AG09309 (cell line): ENCODE measurements around the gene SUB1.

Source experiments
- DNase-seq: peaks from one replicate; pipeline ENCODE4 v3.0.0-alpha.2; 2010; ENCODE audit warnings: low read depth
- H3K4me3 ChIP-seq: 2 replicates; pipeline ENCODE4 v1.5.1; 2011; ENCODE audit warnings: mild to moderate bottlenecking, low read depth, low read length, moderate library complexity; ENCODE audit not compliant: control insufficient read depth
- CTCF ChIP-seq: IDR thresholded peaks from 2 replicates; pipeline ENCODE4 v1.5.1; 2011; ENCODE audit warnings: mild to moderate bottlenecking, low read depth, low read length, inconsistent platforms; ENCODE audit not compliant: insufficient read depth, control insufficient read depth; ENCODE audit errors: missing control alignments

Gene SUB1

GRCh38 chr5:32613050-32613672, 27.8 kb downstream of the SUB1 start:
- DNase-seq = peak; percentile 20
- no peak overlapping the region for H3K4me3 ChIP-seq
- peak; percentile 85 for TF ChIP-seq CTCF

- no peak for TF ChIP-seq CTCF
- H3K4me3 ChIP-seq = no peak overlapping the region
- no peak for DNase-seq
These were observed 29.9 kb downstream of the SUB1 start for GRCh38 chr5:32615236-32615635.

GRCh38 chr5:32618962-32619361, 33.6 kb downstream of the SUB1 start:
- H3K4me3 ChIP-seq = no peak overlapping the region
- no peak for TF ChIP-seq CTCF
- DNase-seq = no peak

- no peak for TF ChIP-seq CTCF
- H3K4me3 ChIP-seq = no peak overlapping the region
- DNase-seq = no peak
These were observed 35.9 kb downstream of the SUB1 start for GRCh38 chr5:32621256-32621655.

GRCh38 chr5:32625106-32625505, 39.7 kb downstream of the SUB1 start:
- no peak overlapping the region for H3K4me3 ChIP-seq
- TF ChIP-seq CTCF = no peak
- DNase-seq = no peak

- no peak for DNase-seq
- no peak overlapping the region for H3K4me3 ChIP-seq
- TF ChIP-seq CTCF = no peak
These were observed 40.2 kb downstream of the SUB1 start for GRCh38 chr5:32625547-32625946.

GRCh38 chr5:32627219-32627870, 42.0 kb downstream of the SUB1 start:
- TF ChIP-seq CTCF = no peak
- DNase-seq = no peak
- H3K4me3 ChIP-seq = no peak overlapping the region
